ENCODE results near the gene OR5K1. TPM values are rescaled to one million over a fixed set of nuclear protein-coding genes. Genes with fewer than 3 reads are reported as not detected.

Gene OR5K1
- total and polyA plus RNA-seq, 2 donors (not counting 3 experiments of a cell fraction or from before 2014, with no cell fraction given), result not detected

- ChIA-PET POLR2A (no interaction called here), CTCF (no interaction called here)
- Histone ChIP-seq H3K27me3 (ENCODE audit: control insufficient read depth in 2 of 2, insufficient read depth in 2 of 2, low read length in 2 of 2) (no peaks in the 10 kb centered on the region), H2AFZ (ENCODE audit: low read depth, low read length) (no peak overlapping the region), H3K9me3 (replicated peaks; ENCODE audit: control insufficient read depth, insufficient read depth, low read length) (no peaks in the 10 kb centered on the region), H3K9ac (replicated peaks; ENCODE audit: extremely low read depth, insufficient read depth, low read length) (no peak overlapping the region), H3K79me2 (ENCODE audit: control insufficient read depth, insufficient read depth, low read length) (no peaks in the 10 kb centered on the region), H3K4me2 (ENCODE audit: insufficient read depth, low read length) (no peak overlapping the region), H3K27ac (ENCODE audit: insufficient read depth, low read depth, low read length) (no peak overlapping the region), H3K4me3 (replicated peaks in 1 of 3; ENCODE audit: insufficient read depth in 1 of 3, low read depth in 1 of 3, low read length in 3 of 3) (no peak overlapping the region), H3K36me3 (ENCODE audit: control insufficient read depth in 2 of 2, extremely low read depth in 1 of 2, insufficient read depth in 2 of 2, low read length in 2 of 2) (no peaks in the 10 kb centered on the region), H3K9me1 (replicated peaks; ENCODE audit: control insufficient read depth, extremely low read depth, insufficient read depth, low read length) (no peaks in the 10 kb centered on the region), H3K4me1 (ENCODE audit: control insufficient read depth, extremely low read depth, insufficient read depth, low read length) (no peaks in the 10 kb centered on the region), H4K20me1 (replicated peaks; ENCODE audit: control insufficient read depth, extremely low read depth, insufficient read depth, low read length) (no peaks in the 10 kb centered on the region)
- DNase-seq (ENCODE audit: low read depth, low spot score) (no peak), FAIRE-seq (no peak)
- BruUV-seq (replicated peaks), result no TSS peak
- TF ChIP-seq POLR2A (IDR thresholded peaks at IDR 0.05; ENCODE audit: low read depth, low read length), result no peak
- TF ChIP-seq POLR2AphosphoS5 (IDR thresholded peaks at IDR 0.05; ENCODE audit: insufficient read depth, low read depth, low read length), result no peak
- TF ChIP-seq MYC (IDR thresholded peaks at IDR 0.05; ENCODE audit: low read depth, low read length), result no peak
- TF ChIP-seq GATA2 (IDR thresholded peaks at IDR 0.05; ENCODE audit: insufficient read depth, insufficient read length, low read depth, low read length), result no peak
- TF ChIP-seq JUN (IDR thresholded peaks at IDR 0.05; ENCODE audit: borderline replicate concordance, insufficient read depth, insufficient read length, low read depth), result no peak
- no peak for TF ChIP-seq CTCF (IDR thresholded peaks at IDR 0.05; ENCODE audit: extremely low read depth in 1 of 2, insufficient read depth in 1 of 2, low read depth in 1 of 2, low read length in 2 of 2)
- no peak for TF ChIP-seq EZH2 (IDR thresholded peaks at IDR 0.05; ENCODE audit: borderline replicate concordance, low read depth, low read length, severe bottlenecking)
- no peak for TF ChIP-seq FOS (IDR thresholded peaks at IDR 0.05; ENCODE audit: borderline replicate concordance, insufficient read depth, low read length)
- no peak for TF ChIP-seq MAX (IDR thresholded peaks at IDR 0.05; ENCODE audit: insufficient read depth, insufficient read length)
- intact Hi-C loops (cut with micrococcal nuclease) (no loop called here), dilution Hi-C loops (cut with MboI; ENCODE audit: extremely low pct_ligation_motif_present, low sequenced_read_pairs) (no loop called here)
These were observed 5.5 kb upstream of the OR5K1 start for GRCh38 chr3:98457543-98457942.

Data from endothelial cell of umbilical vein (primary cell).